Measurements from ENCODE around the gene GRIK4.

- TF ChIP-seq, protein P1, sequence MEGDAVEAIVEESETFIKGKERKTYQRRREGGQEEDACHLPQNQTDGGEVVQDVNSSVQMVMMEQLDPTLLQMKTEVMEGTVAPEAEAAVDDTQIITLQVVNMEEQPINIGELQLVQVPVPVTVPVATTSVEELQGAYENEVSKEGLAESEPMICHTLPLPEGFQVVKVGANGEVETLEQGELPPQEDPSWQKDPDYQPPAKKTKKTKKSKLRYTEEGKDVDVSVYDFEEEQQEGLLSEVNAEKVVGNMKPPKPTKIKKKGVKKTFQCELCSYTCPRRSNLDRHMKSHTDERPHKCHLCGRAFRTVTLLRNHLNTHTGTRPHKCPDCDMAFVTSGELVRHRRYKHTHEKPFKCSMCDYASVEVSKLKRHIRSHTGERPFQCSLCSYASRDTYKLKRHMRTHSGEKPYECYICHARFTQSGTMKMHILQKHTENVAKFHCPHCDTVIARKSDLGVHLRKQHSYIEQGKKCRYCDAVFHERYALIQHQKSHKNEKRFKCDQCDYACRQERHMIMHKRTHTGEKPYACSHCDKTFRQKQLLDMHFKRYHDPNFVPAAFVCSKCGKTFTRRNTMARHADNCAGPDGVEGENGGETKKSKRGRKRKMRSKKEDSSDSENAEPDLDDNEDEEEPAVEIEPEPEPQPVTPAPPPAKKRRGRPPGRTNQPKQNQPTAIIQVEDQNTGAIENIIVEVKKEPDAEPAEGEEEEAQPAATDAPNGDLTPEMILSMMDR (IDR thresholded peaks at IDR 0.05), result no peak
- TF ChIP-seq POLR2A (IDR thresholded peaks at IDR 0.05), result no peak
Observed at GRCh38 chr11:120824242-120824641, 312.7 kb downstream of the GRIK4 start.
